GM21576 (cell line): ENCODE measurements around the gene TSPEAR.

ENCODE experiments used
- ATAC-seq: cut with Tn5 transposase; IDR thresholded peaks from one replicate; pipeline ENCODE4 v1.9.1; 2021; ENCODE audit warnings: mild to moderate bottlenecking, moderate library complexity; ENCODE audit not compliant: unreplicated experiment

The TSPEAR gene

GRCh38 chr21:44533121-44533890, 178.1 kb downstream of the TSPEAR start:
- ATAC-seq = no peak

- no peak for ATAC-seq
Measured at GRCh38 chr21:44532712-44533111, 178.7 kb downstream of the TSPEAR start.

GRCh38 chr21:44531606-44532564, 179.5 kb downstream of the TSPEAR start:
- no peak for ATAC-seq

- ATAC-seq = no peak
Measured at GRCh38 chr21:44530903-44531605, 180.3 kb downstream of the TSPEAR start.

GRCh38 chr21:44530221-44530902, 181.0 kb downstream of the TSPEAR start:
- ATAC-seq = no peak

GRCh38 chr21:44529503-44530125, 181.8 kb downstream of the TSPEAR start:
- no peak for ATAC-seq

GRCh38 chr21:44529011-44529421, 182.4 kb downstream of the TSPEAR start:
- no peak for ATAC-seq

- ATAC-seq = no peak
Measured at GRCh38 chr21:44528634-44528995, 182.8 kb downstream of the TSPEAR start.

GRCh38 chr21:44527983-44528633, 183.3 kb downstream of the TSPEAR start:
- ATAC-seq = no peak

GRCh38 chr21:44527156-44527982, 184.0 kb downstream of the TSPEAR start:
- ATAC-seq = no peak

GRCh38 chr21:44526096-44526997, 185.0 kb downstream of the TSPEAR start:
- ATAC-seq = no peak

GRCh38 chr21:44525391-44526095, 185.8 kb downstream of the TSPEAR start:
- ATAC-seq = no peak

- ATAC-seq = no peak
Measured at GRCh38 chr21:44524414-44525371, 186.7 kb downstream of the TSPEAR start.

GRCh38 chr21:44523567-44524413, 187.6 kb downstream of the TSPEAR start:
- ATAC-seq = no peak

- ATAC-seq = no peak
Measured at GRCh38 chr21:44522753-44523204, 188.6 kb downstream of the TSPEAR start.
